DMS79 (cell line): ENCODE results near the gene SLC5A11.
"Not testable (repeated sequence)": the region's sequence is repeated elsewhere in the genome, so short reads cannot be mapped to it uniquely, and the experiment has no call there.

Source experiments
- DNase-seq: peaks from one replicate; lab custom pipeline; 2025; lab: John Stamatoyannopoulos, UW

Gene SLC5A11

GRCh38 chr16:24845726-24846547, at the start of gene SLC5A11:
SLC5A11 (plus strand) TSS chr16:24845963; CDS start chr16:24858644, 12,681 bp downstream.
- DNase-seq, result no peak

GRCh38 chr16:24800586-24800985, 45.2 kb upstream of the SLC5A11 start:
- DNase-seq, result no peak

GRCh38 chr16:24801761-24802302, 43.9 kb upstream of the SLC5A11 start:
- DNase-seq, result no peak

GRCh38 chr16:24805484-24805883, 40.3 kb upstream of the SLC5A11 start:
- no peak for DNase-seq

GRCh38 chr16:24807301-24807700, 38.5 kb upstream of the SLC5A11 start:
- DNase-seq, result no peak

- no peak for DNase-seq
Observed at GRCh38 chr16:24810951-24811843, 34.6 kb upstream of the SLC5A11 start.

- not testable (repeated sequence) for DNase-seq
Observed at GRCh38 chr16:24812813-24813212, 33.0 kb upstream of the SLC5A11 start.

GRCh38 chr16:24815021-24815420, 30.7 kb upstream of the SLC5A11 start:
- peak; percentile 22 for DNase-seq

- no peak for DNase-seq
Observed at GRCh38 chr16:24816688-24817087, 29.1 kb upstream of the SLC5A11 start.

GRCh38 chr16:24819462-24820040, 26.2 kb upstream of the SLC5A11 start:
- DNase-seq, result peak; percentile 90

GRCh38 chr16:24820522-24820921, 25.2 kb upstream of the SLC5A11 start:
- no peak for DNase-seq

- peak; percentile 89 for DNase-seq
Observed at GRCh38 chr16:24821129-24821528, 24.6 kb upstream of the SLC5A11 start.

- DNase-seq, result no peak
Observed at GRCh38 chr16:24822542-24822941, 23.2 kb upstream of the SLC5A11 start.

- no peak for DNase-seq
Observed at GRCh38 chr16:24822974-24823373, 22.8 kb upstream of the SLC5A11 start.

- no peak for DNase-seq
Observed at GRCh38 chr16:24825696-24826095, 20.1 kb upstream of the SLC5A11 start.

GRCh38 chr16:24826096-24826690, 19.6 kb upstream of the SLC5A11 start:
- DNase-seq, result no peak

- no peak for DNase-seq
Observed at GRCh38 chr16:24826817-24827566, 18.8 kb upstream of the SLC5A11 start.

GRCh38 chr16:24829153-24829552, 16.6 kb upstream of the SLC5A11 start:
- DNase-seq, result no peak

- DNase-seq, result no peak
Observed at GRCh38 chr16:24833352-24833751, 12.4 kb upstream of the SLC5A11 start.

GRCh38 chr16:24834459-24835335, 11.1 kb upstream of the SLC5A11 start:
- no peak for DNase-seq
